ENCODE results near the gene PIAS3.

The PIAS3 gene

GRCh38 chr1:145858901-145859490 lies at the start of gene PIAS3:
Gene PIAS3, minus strand, starts transcription at chr1:145859081. Its CDS starts 91 bp downstream, at chr1:145858990.
- peak within 1 kb of the TSS; percentile 74 to 90 (median 84) for H3K9ac ChIP-seq (ENCODE audit: low read length in 5 of 5)
- H3K27me3 ChIP-seq (ENCODE audit: control insufficient read depth in 5 of 5, insufficient read depth in 4 of 5, low read length in 5 of 5), result no peaks in the 10 kb centered on the region
- H3K27ac ChIP-seq (ENCODE audit: low read depth, low read length), result peak within 1 kb of the TSS; percentile 79
- peak within 1 kb of the TSS; percentile 88 to 97 (median 97) for H3K4me3 ChIP-seq (ENCODE audit: low read depth in 1 of 5, low read length in 5 of 5)
- H3K36me3 ChIP-seq (ENCODE audit: control insufficient read depth in 5 of 5, insufficient read depth in 5 of 5, low read length in 5 of 5), result peaks cover 3 to 28% (median 27%) of the 10 kb centered on the region in 5 donors
- H3K4me1 ChIP-seq (ENCODE audit: control insufficient read depth in 5 of 5, insufficient read depth in 5 of 5, low read length in 5 of 5), result peaks cover 6 to 24% (median 22%) of the 10 kb centered on the region in 5 donors
- no peaks in the 10 kb centered on the region for H3K9me3 ChIP-seq (ENCODE audit: control insufficient read depth in 5 of 5, low read length in 5 of 5)

GRCh38 chr1:145908653-145909052 lies 49.8 kb upstream of the PIAS3 start:
- Histone ChIP-seq H3K36me3 (ENCODE audit: control insufficient read depth in 5 of 5, insufficient read depth in 5 of 5, low read length in 5 of 5) (peaks cover 15 to 31% (median 19%) of the 10 kb centered on the region in 5 donors), H3K4me3 (ENCODE audit: low read depth in 1 of 5, low read length in 5 of 5) (no peak overlapping the region), H3K9me3 (ENCODE audit: control insufficient read depth in 5 of 5, low read length in 5 of 5) (no peaks in the 10 kb centered on the region), H3K27ac (ENCODE audit: low read depth, low read length) (no peak overlapping the region), H3K4me1 (ENCODE audit: control insufficient read depth in 5 of 5, insufficient read depth in 5 of 5, low read length in 5 of 5) (peaks cover 0 to 14% (median 4%) of the 10 kb centered on the region in 5 donors), H3K9ac (ENCODE audit: low read length in 5 of 5) (no peak overlapping the region), H3K27me3 (ENCODE audit: control insufficient read depth in 5 of 5, insufficient read depth in 4 of 5, low read length in 5 of 5) (no peaks in the 10 kb centered on the region)

GRCh38 chr1:145906954-145907753 lies 48.3 kb upstream of the PIAS3 start:
- H3K36me3 ChIP-seq (ENCODE audit: control insufficient read depth in 5 of 5, insufficient read depth in 5 of 5, low read length in 5 of 5), result peaks cover 11 to 16% (median 15%) of the 10 kb centered on the region in 5 donors
- no peak overlapping the region for H3K4me3 ChIP-seq (ENCODE audit: low read depth in 1 of 5, low read length in 5 of 5)
- H3K27ac ChIP-seq (ENCODE audit: low read depth, low read length), result no peak overlapping the region
- no peaks in the 10 kb centered on the region for H3K27me3 ChIP-seq (ENCODE audit: control insufficient read depth in 5 of 5, insufficient read depth in 4 of 5, low read length in 5 of 5)
- peaks cover 0 to 14% (median 4%) of the 10 kb centered on the region in 5 donors for H3K4me1 ChIP-seq (ENCODE audit: control insufficient read depth in 5 of 5, insufficient read depth in 5 of 5, low read length in 5 of 5)
- H3K9ac ChIP-seq (ENCODE audit: low read length in 5 of 5), result peak overlapping the region in 1 of 5 donors; percentile 10
- H3K9me3 ChIP-seq (ENCODE audit: control insufficient read depth in 5 of 5, low read length in 5 of 5), result no peaks in the 10 kb centered on the region

DNA sequence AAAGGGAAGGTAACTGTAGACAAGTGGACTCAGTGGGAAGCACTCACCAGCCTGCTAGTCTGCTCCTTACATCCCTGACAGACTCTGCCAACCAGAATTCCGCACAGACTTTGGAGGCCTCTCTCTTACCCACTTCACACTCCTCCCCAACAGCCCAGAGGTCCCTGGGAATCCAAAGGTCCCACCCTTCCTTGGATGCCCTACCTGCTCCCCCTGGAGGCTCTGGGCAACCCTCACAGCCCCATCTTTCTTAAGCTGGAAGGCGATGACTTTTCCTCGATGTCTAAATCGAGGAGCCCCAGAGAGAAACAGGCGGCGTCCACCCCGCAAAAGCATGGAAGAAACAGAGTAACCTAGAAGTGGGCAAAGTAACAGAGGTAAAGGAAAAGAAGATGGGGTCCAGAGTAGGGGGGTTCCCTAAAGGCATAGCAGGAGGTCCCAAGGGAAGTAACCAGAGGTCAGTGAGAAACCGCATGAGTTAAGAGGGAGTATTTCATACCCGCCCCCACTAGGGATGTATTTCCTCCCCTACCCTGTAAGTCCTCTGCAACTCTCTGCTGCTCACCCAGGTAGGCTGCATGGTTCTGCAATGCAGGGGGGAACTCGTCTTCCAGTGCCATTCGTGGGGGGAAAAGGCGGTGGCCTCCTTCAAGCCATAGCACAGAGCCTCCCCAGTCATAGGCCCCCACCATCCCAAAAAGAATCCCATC lies 42.6 kb upstream of the PIAS3 start:
- Histone ChIP-seq H3K9ac (ENCODE audit: low read length in 5 of 5) (no peak overlapping the region), H3K4me1 (ENCODE audit: control insufficient read depth in 5 of 5, insufficient read depth in 5 of 5, low read length in 5 of 5) (no peaks in the 10 kb centered on the region), H3K27me3 (ENCODE audit: control insufficient read depth in 5 of 5, insufficient read depth in 4 of 5, low read length in 5 of 5) (no peaks in the 10 kb centered on the region), H3K36me3 (ENCODE audit: control insufficient read depth in 5 of 5, insufficient read depth in 5 of 5, low read length in 5 of 5) (no peaks in the 10 kb centered on the region), H3K27ac (ENCODE audit: low read depth, low read length) (no peak overlapping the region), H3K4me3 (ENCODE audit: low read depth in 1 of 5, low read length in 5 of 5) (no peak overlapping the region), H3K9me3 (ENCODE audit: control insufficient read depth in 5 of 5, low read length in 5 of 5) (no peaks in the 10 kb centered on the region)

DNA sequence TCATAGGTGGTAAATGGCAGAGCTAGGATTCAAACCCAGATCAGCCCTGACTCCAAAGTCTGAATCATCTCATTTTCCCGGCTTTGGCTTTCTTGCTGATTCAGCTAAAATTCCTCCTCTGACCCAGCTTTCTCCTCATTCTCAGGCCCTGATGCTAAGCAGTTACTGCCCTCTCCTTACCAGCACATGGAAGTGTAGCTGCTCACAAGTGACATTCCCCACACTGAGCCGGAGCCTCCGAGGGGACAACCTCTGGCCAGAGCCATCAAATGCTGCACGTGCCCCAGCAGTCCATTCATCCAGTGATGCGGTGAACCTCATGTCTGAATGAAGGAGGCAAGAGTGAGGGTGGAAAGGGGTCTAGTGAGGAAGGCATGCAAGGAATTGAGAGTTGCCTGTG lies 39.9 kb upstream of the PIAS3 start:
- Histone ChIP-seq H3K9me3 (ENCODE audit: control insufficient read depth in 5 of 5, low read length in 5 of 5) (no peaks in the 10 kb centered on the region), H3K4me3 (ENCODE audit: low read depth in 1 of 5, low read length in 5 of 5) (no peak overlapping the region), H3K4me1 (ENCODE audit: control insufficient read depth in 5 of 5, insufficient read depth in 5 of 5, low read length in 5 of 5) (no peaks in the 10 kb centered on the region), H3K27ac (ENCODE audit: low read depth, low read length) (no peak overlapping the region), H3K27me3 (ENCODE audit: control insufficient read depth in 5 of 5, insufficient read depth in 4 of 5, low read length in 5 of 5) (no peaks in the 10 kb centered on the region), H3K36me3 (ENCODE audit: control insufficient read depth in 5 of 5, insufficient read depth in 5 of 5, low read length in 5 of 5) (no peaks in the 10 kb centered on the region), H3K9ac (ENCODE audit: low read length in 5 of 5) (no peak overlapping the region)

DNA sequence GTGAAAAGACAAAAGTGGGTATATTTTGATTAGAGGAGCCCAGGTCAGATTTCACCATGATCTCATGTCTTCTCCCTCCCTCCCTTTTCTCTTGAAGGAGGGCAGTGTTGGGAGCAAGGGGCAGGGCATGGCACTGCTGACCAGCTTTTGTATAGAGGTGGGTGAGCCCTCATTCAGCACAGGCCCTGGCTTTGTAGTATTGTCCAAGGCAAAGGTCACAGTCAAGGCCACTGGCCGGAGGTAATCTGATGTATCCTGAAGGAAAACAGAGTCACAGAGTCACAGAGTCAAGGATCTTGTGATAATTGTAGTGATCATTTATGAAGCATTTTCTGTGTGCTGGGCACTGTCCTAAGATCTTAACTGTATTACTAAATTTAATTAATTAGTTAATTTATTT lies 39.1 kb upstream of the PIAS3 start:
- Histone ChIP-seq H3K27me3 (ENCODE audit: control insufficient read depth in 5 of 5, insufficient read depth in 4 of 5, low read length in 5 of 5) (no peaks in the 10 kb centered on the region), H3K27ac (ENCODE audit: low read depth, low read length) (no peak overlapping the region), H3K4me3 (ENCODE audit: low read depth in 1 of 5, low read length in 5 of 5) (no peak overlapping the region), H3K9me3 (ENCODE audit: control insufficient read depth in 5 of 5, low read length in 5 of 5) (no peaks in the 10 kb centered on the region), H3K36me3 (ENCODE audit: control insufficient read depth in 5 of 5, insufficient read depth in 5 of 5, low read length in 5 of 5) (no peaks in the 10 kb centered on the region), H3K4me1 (ENCODE audit: control insufficient read depth in 5 of 5, insufficient read depth in 5 of 5, low read length in 5 of 5) (peaks cover 0 to 1% (median 0%) of the 10 kb centered on the region in 5 donors), H3K9ac (ENCODE audit: low read length in 5 of 5) (no peak overlapping the region)

- Histone ChIP-seq H3K9me3 (ENCODE audit: control insufficient read depth in 5 of 5, low read length in 5 of 5) (no peaks in the 10 kb centered on the region), H3K4me3 (ENCODE audit: low read depth in 1 of 5, low read length in 5 of 5) (no peak overlapping the region), H3K27me3 (ENCODE audit: control insufficient read depth in 5 of 5, insufficient read depth in 4 of 5, low read length in 5 of 5) (no peaks in the 10 kb centered on the region), H3K4me1 (ENCODE audit: control insufficient read depth in 5 of 5, insufficient read depth in 5 of 5, low read length in 5 of 5) (peaks cover 0 to 23% (median 17%) of the 10 kb centered on the region in 5 donors), H3K36me3 (ENCODE audit: control insufficient read depth in 5 of 5, insufficient read depth in 5 of 5, low read length in 5 of 5) (no peaks in the 10 kb centered on the region), H3K9ac (ENCODE audit: low read length in 5 of 5) (peak overlapping the region in 1 of 5 donors; percentile 33), H3K27ac (ENCODE audit: low read depth, low read length) (no peak overlapping the region)
Observed at GRCh38 chr1:145895471-145895870, 36.6 kb upstream of the PIAS3 start.

DNA sequence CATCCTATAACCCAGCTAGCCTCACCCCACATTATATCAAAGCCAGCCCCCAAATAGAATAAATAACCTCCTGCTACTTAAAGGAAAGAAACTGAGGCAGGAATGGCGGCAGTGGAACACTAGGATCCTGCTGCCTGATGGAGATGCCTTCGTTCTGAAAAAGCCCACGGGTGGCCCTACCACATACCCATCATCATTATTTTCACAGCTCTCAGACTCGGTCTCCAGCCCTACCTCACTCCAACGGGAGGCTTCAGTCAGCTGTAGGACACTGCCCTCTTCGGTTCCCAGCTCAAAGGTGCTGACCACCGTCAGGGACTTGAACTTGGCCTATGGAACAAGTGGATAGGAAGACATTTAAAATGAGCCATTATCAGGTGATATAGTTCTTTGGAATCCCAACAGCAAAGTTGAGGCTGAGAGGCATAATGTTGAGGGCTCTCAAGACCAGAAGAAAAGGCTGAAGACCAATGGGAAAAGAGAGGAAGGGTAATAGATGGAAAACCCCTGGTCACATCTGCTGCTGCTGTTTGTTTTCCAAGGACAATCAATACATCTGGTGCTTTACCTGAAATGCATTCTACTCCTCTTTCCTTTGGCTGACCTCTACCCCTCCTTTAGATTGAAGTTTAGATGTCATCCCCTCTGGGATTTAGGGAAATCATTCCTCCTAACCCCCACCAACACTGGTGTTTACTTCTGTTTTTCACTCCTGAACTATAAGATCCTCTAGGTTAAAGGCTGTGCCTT lies 34.6 kb upstream of the PIAS3 start:
- H3K27ac ChIP-seq (ENCODE audit: low read depth, low read length), result no peak overlapping the region
- peaks cover 0 to 26% (median 23%) of the 10 kb centered on the region in 5 donors for H3K4me1 ChIP-seq (ENCODE audit: control insufficient read depth in 5 of 5, insufficient read depth in 5 of 5, low read length in 5 of 5)
- H3K36me3 ChIP-seq (ENCODE audit: control insufficient read depth in 5 of 5, insufficient read depth in 5 of 5, low read length in 5 of 5), result no peaks in the 10 kb centered on the region
- H3K9ac ChIP-seq (ENCODE audit: low read length in 5 of 5), result no peak overlapping the region
- H3K27me3 ChIP-seq (ENCODE audit: control insufficient read depth in 5 of 5, insufficient read depth in 4 of 5, low read length in 5 of 5), result no peaks in the 10 kb centered on the region
- no peak overlapping the region for H3K4me3 ChIP-seq (ENCODE audit: low read depth in 1 of 5, low read length in 5 of 5)
- H3K9me3 ChIP-seq (ENCODE audit: control insufficient read depth in 5 of 5, low read length in 5 of 5), result no peaks in the 10 kb centered on the region

DNA sequence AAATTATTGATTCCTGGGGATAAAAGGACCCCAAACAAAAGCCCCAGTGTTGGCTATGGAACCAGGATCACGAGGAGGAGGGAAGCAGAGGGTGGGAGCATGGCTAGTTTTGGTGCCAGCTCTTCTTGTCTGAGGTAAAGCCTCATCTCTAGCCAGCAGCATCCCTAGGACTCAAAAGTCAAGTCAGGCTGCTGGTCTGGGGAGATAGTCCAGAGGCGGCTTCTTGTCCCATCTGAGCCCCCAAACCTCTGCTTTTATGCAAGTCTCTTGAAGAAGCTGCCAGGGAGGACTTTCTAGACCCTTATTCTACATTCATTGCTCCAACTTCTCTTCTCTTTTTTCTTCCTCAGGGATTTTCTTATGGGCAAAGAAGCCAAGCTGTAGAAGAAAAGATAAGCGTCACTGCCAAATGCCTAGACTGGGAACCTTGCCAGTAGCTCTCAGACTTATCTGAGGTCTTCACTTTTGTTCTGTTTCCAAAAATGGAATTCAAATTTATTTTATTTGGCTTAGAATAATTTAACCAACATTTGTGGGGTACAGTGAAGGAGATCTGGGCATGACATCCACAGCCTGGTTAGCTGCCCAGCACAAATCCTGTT lies 33.7 kb upstream of the PIAS3 start:
- no peaks in the 10 kb centered on the region for H3K27me3 ChIP-seq (ENCODE audit: control insufficient read depth in 5 of 5, insufficient read depth in 4 of 5, low read length in 5 of 5)
- no peaks in the 10 kb centered on the region for H3K36me3 ChIP-seq (ENCODE audit: control insufficient read depth in 5 of 5, insufficient read depth in 5 of 5, low read length in 5 of 5)
- peaks cover 0 to 26% (median 23%) of the 10 kb centered on the region in 5 donors for H3K4me1 ChIP-seq (ENCODE audit: control insufficient read depth in 5 of 5, insufficient read depth in 5 of 5, low read length in 5 of 5)
- peak overlapping the region in 3 of 5 donors; percentile 28 to 50 (median 34) for H3K4me3 ChIP-seq (ENCODE audit: low read depth in 1 of 5, low read length in 5 of 5)
- H3K9me3 ChIP-seq (ENCODE audit: control insufficient read depth in 5 of 5, low read length in 5 of 5), result no peaks in the 10 kb centered on the region
- peak overlapping the region in 3 of 5 donors; percentile 19 to 56 (median 55) for H3K9ac ChIP-seq (ENCODE audit: low read length in 5 of 5)
- H3K27ac ChIP-seq (ENCODE audit: low read depth, low read length), result peak overlapping the region; percentile 54
